ENCODE data around the gene PLA2G2F.

DNA sequence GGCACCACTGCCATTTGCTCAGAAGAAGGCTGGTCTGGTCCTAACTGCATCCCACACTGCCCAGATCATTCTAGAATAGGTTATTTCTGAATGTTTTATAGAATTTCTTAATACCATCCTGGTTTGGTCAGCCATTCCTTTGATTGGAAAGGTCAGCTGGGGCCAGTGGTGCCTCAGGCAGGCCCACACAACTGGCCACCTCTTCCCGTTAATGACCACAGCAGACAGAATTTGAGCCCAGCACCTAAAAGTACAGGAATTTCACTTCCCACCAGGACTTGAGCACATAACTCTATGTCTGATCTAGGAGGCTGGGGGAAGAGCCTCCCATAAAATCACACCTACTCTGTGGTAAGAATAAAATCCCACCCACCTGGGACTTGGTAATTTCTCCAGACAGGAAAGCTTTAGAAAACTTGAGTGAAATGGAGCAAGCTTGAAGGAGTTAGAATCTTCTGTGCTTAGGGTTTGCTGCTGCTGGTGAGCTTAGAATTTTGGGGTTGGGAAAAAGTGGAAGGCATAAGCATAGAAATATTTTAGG is 53.8 kb downstream of the PLA2G2F start:
- no peak for TF ChIP-seq POLR2A (IDR thresholded peaks at IDR 0.05; ENCODE audit: low read length)
- TF ChIP-seq GATA1 (IDR thresholded peaks at IDR 0.05; ENCODE audit: low read depth, low read length): no peak

Measured in erythroblast (primary cell).